Panc1 (cell line): ENCODE measurements around the gene NFATC2. TPM values are rescaled to one million over a fixed set of nuclear protein-coding genes. Genes with fewer than 3 reads are reported as not detected.

Source experiments
- ATAC-seq: fragments of 200-7000 bp; cut with Tn5 transposase; 2 replicates; pipeline ENCODE4 v1.9.1; 2020; ENCODE audit warnings: mild to moderate bottlenecking, moderate library complexity
- BruUV-seq: library from RNA; stranded (reverse); fragments of 400-500 nt; replicated peaks from 2 replicates; lab custom pipeline; 2021; lab: Mats Ljungman, UMichigan
- CTCF ChIA-PET: fragments of 300-600 bp; sonication (Branson Sonifier 250); formaldehyde crosslinking; loops from one replicate; lab custom pipeline; 2022; ENCODE audit warnings: antibody characterized with exemption; lab: Charles Lee
- POLR2A ChIA-PET: fragments of 300-600 bp; sonication (Branson Sonifier 250); formaldehyde crosslinking; loops from one replicate; lab custom pipeline; 2022; ENCODE audit warnings: antibody characterized with exemption; lab: Charles Lee
- DNase-seq: peaks from one replicate; pipeline ENCODE4 v3.0.0-alpha.2; 2010; ENCODE audit warnings: low read depth, low spot score
- H3K27ac ChIP-seq: 2 replicates; pipeline ENCODE4 v1.5.1; 2011; ENCODE audit warnings: mild to moderate bottlenecking, low read length, inconsistent platforms
- H3K27me3 ChIP-seq: fragments of 200-500 bp; sonication (Bioruptor generic); 2 replicates; pipeline ENCODE4 v1.6.0; 2014; ENCODE audit warnings: low read length, inconsistent platforms; ENCODE audit not compliant: control insufficient read depth, insufficient read depth
- H3K36me3 ChIP-seq: fragments of 200-500 bp; sonication (Bioruptor generic); 2 replicates; pipeline ENCODE4 v1.5.1; 2014; ENCODE audit warnings: inconsistent platforms, mild to moderate bottlenecking, low read length, moderate library complexity; ENCODE audit not compliant: control insufficient read depth, insufficient read depth
- H3K4me1 ChIP-seq: 2 replicates; pipeline ENCODE4 v1.5.1; 2011; ENCODE audit warnings: inconsistent platforms, mild to moderate bottlenecking, low read length, moderate library complexity; ENCODE audit not compliant: control insufficient read depth, insufficient read depth
- H3K4me3 ChIP-seq, 2 experiments: 2 replicates each; pipeline ENCODE4 v1.5.1; 2011 to 2012; ENCODE audit warnings: low read depth in 2 of 2, low read length in 2 of 2, mild to moderate bottlenecking in 2 of 2, inconsistent platforms in 1 of 2, moderate library complexity in 1 of 2
- H3K9me3 ChIP-seq: fragments of 200-500 bp; sonication (Bioruptor generic); 2 replicates; pipeline ENCODE4 v1.5.1; 2014; ENCODE audit warnings: low read depth, mild to moderate bottlenecking, inconsistent platforms, low read length, moderate library complexity; ENCODE audit not compliant: control insufficient read depth, insufficient read depth
- POLR2AphosphoS5 ChIP-seq: IDR thresholded peaks from 2 replicates; pipeline ENCODE4 v1.6.1; 2012; ENCODE audit warnings: mild to moderate bottlenecking, low read depth, low read length, moderate library complexity
- REST ChIP-seq, 2 experiments: IDR thresholded peaks; 2 replicates each; pipeline ENCODE4 v1.6.1; 2011 to 2012; ENCODE audit warnings: low read depth in 2 of 2, control low read depth in 1 of 2, low read length in 1 of 2, mild to moderate bottlenecking in 1 of 2, moderate library complexity in 1 of 2; ENCODE audit not compliant: insufficient read depth in 1 of 2
- SIN3A ChIP-seq: IDR thresholded peaks from 2 replicates; pipeline ENCODE4 v1.6.1; 2012; ENCODE audit warnings: low read depth, mild to moderate bottlenecking, low read length, moderate library complexity, borderline replicate concordance; ENCODE audit not compliant: insufficient read depth
- TCF7L2 ChIP-seq: IDR thresholded peaks from 2 replicates; pipeline ENCODE4 v1.6.1; 2011; ENCODE audit warnings: mild to moderate bottlenecking, low read depth, low read length, inconsistent platforms
- in situ Hi-C: cut with HindIII; loops from 2 replicates; pipeline ENCODE4 v1.10.0; 2016; ENCODE audit warnings: low sequenced_read_pairs, low pct_unique_long_range_greater_than_20kb
- intact Hi-C: fragments of 100-400 bp; cut with micrococcal nuclease; formaldehyde crosslinking; loops from one replicate; pipeline ENCODE4 v1.10.0; 2022; ENCODE audit not compliant: unreplicated experiment
- total RNA-seq: library from RNA; stranded (reverse); gene quantifications from one replicate; pipeline ENCODE4 v1.2.1, GENCODE V29; 2021; ENCODE audit not compliant: unreplicated experiment
- TF ChIP-seq, protein P1 (sequence below): fragments of 450-650 bp; IDR thresholded peaks from 2 replicates; pipeline ENCODE4 v1.5.1; 2017; ENCODE audit warnings: mild to moderate bottlenecking

Gene NFATC2
- total RNA-seq, 1 experiment from 2014 or later = 10.6 TPM

DNA sequence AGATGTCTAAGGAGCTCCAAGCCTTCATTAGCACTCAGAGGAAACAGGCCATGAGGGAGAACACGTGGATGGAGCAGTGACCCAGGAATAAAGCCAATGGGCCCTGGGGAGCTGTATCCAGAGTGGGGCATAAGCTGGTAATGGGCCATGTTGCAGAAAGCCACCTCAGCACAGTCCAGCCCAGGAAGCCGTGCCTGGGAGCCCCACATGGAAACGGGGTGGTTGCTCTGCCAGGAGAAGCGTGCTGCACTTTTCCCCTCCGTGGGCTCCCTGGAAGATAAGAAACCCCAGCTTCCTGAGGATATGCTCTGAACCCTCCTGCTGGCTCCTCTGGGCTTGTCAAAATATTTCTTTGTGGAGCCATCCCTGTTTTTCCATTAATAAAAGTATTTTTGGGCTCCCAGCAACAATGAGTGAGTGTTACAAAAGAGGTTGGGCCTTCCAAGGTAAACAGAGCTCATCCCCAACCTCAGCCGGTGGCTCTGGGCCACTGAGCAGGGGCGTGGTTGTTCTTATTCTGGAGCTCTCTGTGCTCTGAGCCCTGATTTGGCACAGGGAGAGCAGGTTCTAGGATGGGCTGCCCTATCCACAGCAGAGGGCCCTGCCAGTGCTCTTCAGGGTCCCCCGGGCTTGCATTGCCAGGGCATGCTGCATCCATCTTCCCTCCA, 31.2 kb upstream of the NFATC2 start:
- intact Hi-C loops = no loop called here
- no TSS peak for BruUV-seq
- DNase-seq = no peak
- Histone ChIP-seq H3K4me1 (peaks cover 13% of the 10 kb centered on the region), H3K9me3 (no peaks in the 10 kb centered on the region), H3K36me3 (no peaks in the 10 kb centered on the region), H3K27me3 (no peaks in the 10 kb centered on the region), H3K27ac (no peak overlapping the region), H3K4me3 (no peak overlapping the region)
- TF ChIP-seq TCF7L2 = no peak
- TF ChIP-seq POLR2AphosphoS5 = no peak
- no peak for TF ChIP-seq SIN3A
- no peak for TF ChIP-seq REST (IDR thresholded peaks at IDR 0.05; ENCODE audit: insufficient read depth in 1 of 2, low read depth in 2 of 2, low read length in 1 of 2)
- TF ChIP-seq, protein P1, sequence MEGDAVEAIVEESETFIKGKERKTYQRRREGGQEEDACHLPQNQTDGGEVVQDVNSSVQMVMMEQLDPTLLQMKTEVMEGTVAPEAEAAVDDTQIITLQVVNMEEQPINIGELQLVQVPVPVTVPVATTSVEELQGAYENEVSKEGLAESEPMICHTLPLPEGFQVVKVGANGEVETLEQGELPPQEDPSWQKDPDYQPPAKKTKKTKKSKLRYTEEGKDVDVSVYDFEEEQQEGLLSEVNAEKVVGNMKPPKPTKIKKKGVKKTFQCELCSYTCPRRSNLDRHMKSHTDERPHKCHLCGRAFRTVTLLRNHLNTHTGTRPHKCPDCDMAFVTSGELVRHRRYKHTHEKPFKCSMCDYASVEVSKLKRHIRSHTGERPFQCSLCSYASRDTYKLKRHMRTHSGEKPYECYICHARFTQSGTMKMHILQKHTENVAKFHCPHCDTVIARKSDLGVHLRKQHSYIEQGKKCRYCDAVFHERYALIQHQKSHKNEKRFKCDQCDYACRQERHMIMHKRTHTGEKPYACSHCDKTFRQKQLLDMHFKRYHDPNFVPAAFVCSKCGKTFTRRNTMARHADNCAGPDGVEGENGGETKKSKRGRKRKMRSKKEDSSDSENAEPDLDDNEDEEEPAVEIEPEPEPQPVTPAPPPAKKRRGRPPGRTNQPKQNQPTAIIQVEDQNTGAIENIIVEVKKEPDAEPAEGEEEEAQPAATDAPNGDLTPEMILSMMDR = no peak
- ChIA-PET CTCF (no interaction called here), POLR2A (interaction anchor here (0.6 kb wide), 1 partner anchor 318 kb away, joined by 3 read pairs; no protein-coding TSS in a partner anchor)
- ATAC-seq = no peak
- in situ Hi-C loops = no loop called here

GRCh38 chr20:51571460-51571794, 28.9 kb upstream of the NFATC2 start:
- no peak overlapping the region for H3K27ac ChIP-seq
- DNase-seq (no peak), ATAC-seq (no peak)
- no peak overlapping the region for H3K4me3 ChIP-seq
- intact Hi-C loops (no loop called here), in situ Hi-C loops (no loop called here)
- H3K36me3 ChIP-seq = no peaks in the 10 kb centered on the region
- H3K9me3 ChIP-seq = no peaks in the 10 kb centered on the region
- CTCF ChIA-PET = interaction anchor here (0.6 kb wide), 1 partner anchor 264 kb away, joined by 3 read pairs; no protein-coding TSS in a partner anchor
- BruUV-seq = no TSS peak
- no peak for TF ChIP-seq TCF7L2
- no peak for TF ChIP-seq SIN3A
- TF ChIP-seq, protein P1 = no peak
- TF ChIP-seq POLR2AphosphoS5 = no peak
- no peak for TF ChIP-seq REST (IDR thresholded peaks at IDR 0.05; ENCODE audit: insufficient read depth in 1 of 2, low read depth in 2 of 2, low read length in 1 of 2)
- POLR2A ChIA-PET = no interaction called here
- H3K4me1 ChIP-seq = peaks cover 14% of the 10 kb centered on the region
- no peaks in the 10 kb centered on the region for H3K27me3 ChIP-seq
